Tibial artery (tissue), 4 donors: ENCODE results near the gene SMAD7.

Source experiments
- DNase-seq, 2 donors: peaks; one replicate each; pipeline ENCODE4 v3.0.0-alpha.2; 2019
- H3K27ac ChIP-seq, 2 donors: fragments of 200-600 bp; sonication (generic) in 1 of 2; 1 replicate in 1 of 2; 2 replicates in 1 of 2; pipeline ENCODE4 v1.5.1; 2018 to 2019; ENCODE audit warnings: mild to moderate bottlenecking in 1 of 2
- H3K27me3 ChIP-seq, 2 donors: fragments of 200-600 bp; sonication (generic) in 1 of 2; one replicate each; pipeline versions ENCODE4 v1.5.1 to v1.6.0; 2016 to 2019
- H3K36me3 ChIP-seq, 3 donors: fragments of 200-600 bp; sonication (generic) in 2 of 3; one replicate each; pipeline ENCODE4 v1.5.1; 2016 to 2019; ENCODE audit warnings: mild to moderate bottlenecking in 2 of 3
- H3K4me1 ChIP-seq, 4 donors: fragments of 200-600 bp; sonication (generic) in 2 of 4; 1 replicate in 3 of 4; 2 replicates in 1 of 4; pipeline ENCODE4 v1.5.1; 2016 to 2019
- H3K4me3 ChIP-seq, 2 donors: fragments of 200-600 bp; sonication (generic) in 1 of 2; 1 replicate in 1 of 2; 2 replicates in 1 of 2; pipeline ENCODE4 v1.5.1; 2018 to 2019; ENCODE audit warnings: mild to moderate bottlenecking in 2 of 2
- H3K9me3 ChIP-seq, 3 donors: fragments of 200-600 bp; sonication (generic) in 1 of 3; one replicate each; pipeline ENCODE4 v1.5.1; 2016 to 2019
- intact Hi-C: fragments of 100-400 bp; cut with DNase I; formaldehyde crosslinking; loops from one replicate; pipeline ENCODE4 v1.15.0; 2023; ENCODE audit warnings: low total_unique reads
- TF ChIP-seq, protein P1 (sequence below), 2 experiments: fragments of 200-600 bp in 1 of 2; fragments of 450-650 bp in 1 of 2; IDR thresholded peaks; one replicate each; pipeline ENCODE4 v1.5.1; 2017 to 2019; ENCODE audit warnings: antibody characterized with exemption in 2 of 2, mild to moderate bottlenecking in 1 of 2, moderate library complexity in 1 of 2

Gene SMAD7

DNA sequence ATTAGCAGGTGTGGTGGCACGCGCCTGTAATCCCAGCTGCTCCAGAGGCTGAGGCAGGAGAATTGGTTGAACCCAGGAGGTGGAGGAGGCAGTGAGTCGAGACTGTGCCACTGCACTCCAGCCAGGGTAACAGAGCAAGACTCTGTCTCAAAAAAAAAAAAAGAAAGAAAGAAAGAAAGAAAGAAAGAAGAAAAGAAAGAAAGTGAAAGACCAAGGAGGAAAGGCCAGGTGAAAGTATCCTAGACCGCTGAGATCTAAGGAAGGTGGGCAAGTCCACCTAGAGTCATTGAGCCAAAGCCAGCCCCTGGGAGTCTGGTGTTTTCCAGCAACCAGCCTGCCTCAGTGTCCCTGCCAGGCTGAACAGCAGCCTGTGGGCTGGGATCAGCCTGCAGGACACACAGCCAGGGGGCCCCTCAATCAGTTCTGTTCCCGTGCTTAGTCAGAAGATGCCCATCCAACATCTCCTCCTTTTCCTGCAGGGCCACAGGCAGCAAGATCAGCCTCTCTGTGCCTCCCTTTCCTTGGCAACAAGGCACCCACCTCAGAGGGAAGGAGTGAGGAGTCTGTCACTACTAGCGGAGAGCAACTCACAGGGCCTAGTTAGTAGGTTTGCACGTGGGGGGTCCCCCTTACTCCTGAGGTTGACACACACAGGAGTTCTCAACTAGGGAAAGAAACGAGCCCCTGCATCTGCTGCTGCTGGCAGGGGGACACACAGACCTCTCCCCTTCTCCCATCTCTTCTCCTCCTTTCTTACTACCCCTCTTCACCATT lies 64.1 kb downstream of the SMAD7 start:
- TF ChIP-seq, protein P1, sequence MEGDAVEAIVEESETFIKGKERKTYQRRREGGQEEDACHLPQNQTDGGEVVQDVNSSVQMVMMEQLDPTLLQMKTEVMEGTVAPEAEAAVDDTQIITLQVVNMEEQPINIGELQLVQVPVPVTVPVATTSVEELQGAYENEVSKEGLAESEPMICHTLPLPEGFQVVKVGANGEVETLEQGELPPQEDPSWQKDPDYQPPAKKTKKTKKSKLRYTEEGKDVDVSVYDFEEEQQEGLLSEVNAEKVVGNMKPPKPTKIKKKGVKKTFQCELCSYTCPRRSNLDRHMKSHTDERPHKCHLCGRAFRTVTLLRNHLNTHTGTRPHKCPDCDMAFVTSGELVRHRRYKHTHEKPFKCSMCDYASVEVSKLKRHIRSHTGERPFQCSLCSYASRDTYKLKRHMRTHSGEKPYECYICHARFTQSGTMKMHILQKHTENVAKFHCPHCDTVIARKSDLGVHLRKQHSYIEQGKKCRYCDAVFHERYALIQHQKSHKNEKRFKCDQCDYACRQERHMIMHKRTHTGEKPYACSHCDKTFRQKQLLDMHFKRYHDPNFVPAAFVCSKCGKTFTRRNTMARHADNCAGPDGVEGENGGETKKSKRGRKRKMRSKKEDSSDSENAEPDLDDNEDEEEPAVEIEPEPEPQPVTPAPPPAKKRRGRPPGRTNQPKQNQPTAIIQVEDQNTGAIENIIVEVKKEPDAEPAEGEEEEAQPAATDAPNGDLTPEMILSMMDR (IDR thresholded peaks at IDR 0.05) = no peak
- no peaks in the 10 kb centered on the region for H3K9me3 ChIP-seq
- intact Hi-C loops = no loop called here
- H3K27ac ChIP-seq = no peak overlapping the region
- no peak overlapping the region for H3K4me3 ChIP-seq
- no peaks in the 10 kb centered on the region for H3K27me3 ChIP-seq
- H3K4me1 ChIP-seq = peaks cover 0 to 54% (median 26%) of the 10 kb centered on the region in 4 donors
- no peak for DNase-seq
- H3K36me3 ChIP-seq = no peaks in the 10 kb centered on the region

DNA sequence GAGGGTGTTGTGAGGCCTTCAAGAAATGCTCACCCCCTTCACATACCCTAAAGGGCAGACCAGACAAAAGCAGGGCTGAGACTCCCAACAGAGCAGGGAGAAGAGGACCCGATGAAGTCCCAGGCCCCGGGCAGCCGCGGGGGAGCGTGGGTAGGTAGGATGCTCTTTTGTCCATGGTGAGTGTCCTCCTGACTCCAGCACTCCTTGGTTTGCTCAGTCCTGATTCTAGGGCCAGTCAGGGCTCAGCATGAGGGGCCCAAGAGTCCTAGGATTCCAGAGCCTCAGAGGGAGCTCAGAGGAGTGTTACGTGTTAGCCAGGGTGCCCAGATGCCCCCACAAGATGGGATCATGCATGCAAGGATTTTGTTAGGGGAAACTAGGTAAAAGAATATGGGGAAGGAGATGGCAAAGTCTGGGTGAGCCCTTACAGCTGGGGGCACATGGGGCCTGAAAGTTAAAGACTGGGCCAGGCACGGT lies 64.8 kb downstream of the SMAD7 start:
- Histone ChIP-seq H3K4me3 (no peak overlapping the region), H3K4me1 (peaks cover 0 to 54% (median 26%) of the 10 kb centered on the region in 4 donors), H3K36me3 (no peaks in the 10 kb centered on the region), H3K9me3 (no peaks in the 10 kb centered on the region), H3K27me3 (no peaks in the 10 kb centered on the region), H3K27ac (peak overlapping the region; percentile 20 to 39)
- intact Hi-C loops = no loop called here
- peak in 1 of 2 donors; percentile 56 for DNase-seq
- TF ChIP-seq, protein P1 (IDR thresholded peaks at IDR 0.05) = no peak

DNA sequence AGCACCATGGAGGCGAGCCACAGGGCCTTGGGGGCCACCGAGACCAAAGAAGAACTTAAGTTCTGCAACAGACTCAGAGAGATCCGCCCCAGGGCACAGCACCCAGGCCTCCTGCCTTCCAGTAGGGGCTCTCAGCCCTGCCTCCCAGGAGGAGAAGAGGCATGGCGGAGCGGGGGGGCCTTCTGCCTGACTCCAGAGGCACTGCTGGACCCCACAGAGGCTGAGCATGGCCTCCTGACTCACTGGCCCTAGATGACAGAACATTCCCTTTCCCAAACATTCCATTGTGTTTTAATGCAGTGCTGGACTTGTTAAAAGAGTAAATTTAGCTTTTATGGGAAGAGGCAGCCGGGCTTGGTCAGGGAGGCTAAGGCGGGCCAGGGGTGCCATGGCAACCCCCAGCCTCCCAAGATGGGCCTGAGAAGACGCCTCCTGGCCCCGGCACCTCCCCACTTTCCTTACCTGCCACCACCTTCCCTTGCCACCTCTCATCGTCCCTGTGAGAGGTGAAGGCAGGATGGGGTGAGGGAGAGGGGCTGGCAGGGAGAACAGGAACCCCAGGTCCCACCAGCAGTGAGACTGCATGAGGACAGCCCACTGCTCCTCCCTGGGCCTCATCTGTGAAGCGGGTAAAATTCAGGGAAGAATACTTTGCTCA lies 65.4 kb downstream of the SMAD7 start:
- Histone ChIP-seq H3K27me3 (no peaks in the 10 kb centered on the region), H3K9me3 (no peaks in the 10 kb centered on the region), H3K36me3 (no peaks in the 10 kb centered on the region), H3K4me1 (peaks cover 0 to 53% (median 26%) of the 10 kb centered on the region in 4 donors), H3K4me3 (no peak overlapping the region), H3K27ac (peak overlapping the region; percentile 20 to 39)
- peak; percentile 12 to 56 for DNase-seq
- TF ChIP-seq, protein P1 (IDR thresholded peaks at IDR 0.05) = no peak
- intact Hi-C loops = no loop called here

DNA sequence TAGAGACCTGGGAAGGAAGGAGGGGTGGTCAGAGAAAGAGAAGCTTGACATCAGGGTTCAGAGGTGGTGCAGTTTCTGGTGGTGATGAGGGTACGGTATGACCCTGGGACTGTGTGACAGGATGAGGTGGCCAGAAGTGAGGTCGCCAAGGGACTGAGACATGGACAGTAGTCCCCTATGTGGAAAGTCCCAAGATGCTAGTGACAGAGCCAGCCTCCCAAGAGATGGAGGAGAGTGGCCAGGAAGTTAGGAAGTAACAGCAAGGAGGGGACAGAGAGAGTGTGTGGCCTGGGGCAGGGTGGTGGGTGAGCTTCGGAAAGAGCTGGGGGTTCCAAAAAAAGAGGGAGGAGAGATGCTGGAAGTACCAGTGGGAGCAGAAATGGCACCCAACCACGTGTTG lies 66.0 kb downstream of the SMAD7 start:
- TF ChIP-seq, protein P1 (IDR thresholded peaks at IDR 0.05) = no peak
- peak; percentile 4 to 62 for DNase-seq
- Histone ChIP-seq H3K9me3 (no peaks in the 10 kb centered on the region), H3K27me3 (no peaks in the 10 kb centered on the region), H3K27ac (peak overlapping the region in 1 of 2 donors; percentile 39), H3K4me3 (no peak overlapping the region), H3K36me3 (no peaks in the 10 kb centered on the region), H3K4me1 (peaks cover 0 to 47% (median 22%) of the 10 kb centered on the region in 4 donors)
- intact Hi-C loops = no loop called here

DNA sequence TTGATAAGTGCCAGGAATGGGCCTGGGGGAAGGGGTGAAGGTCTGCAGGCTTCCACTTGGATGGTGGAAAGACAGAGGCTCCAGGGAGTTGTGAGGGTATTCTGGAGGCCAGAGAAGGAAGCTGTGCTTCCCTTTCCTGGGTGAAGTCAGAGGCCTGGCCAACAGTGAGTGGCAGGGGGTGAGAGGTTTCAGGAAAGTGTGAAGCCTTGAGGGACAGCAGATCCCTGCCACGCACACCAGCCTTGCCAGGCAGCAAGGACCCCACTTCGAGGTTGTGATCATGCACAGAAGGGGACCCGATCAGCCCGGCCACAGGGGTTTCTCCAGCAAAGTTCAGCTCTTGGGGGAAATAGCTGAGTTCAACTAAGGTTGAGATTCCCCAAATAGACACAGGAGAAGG lies 66.5 kb downstream of the SMAD7 start:
- Histone ChIP-seq H3K27ac (no peak overlapping the region), H3K36me3 (no peaks in the 10 kb centered on the region), H3K4me3 (no peak overlapping the region), H3K4me1 (peaks cover 0 to 42% (median 18%) of the 10 kb centered on the region in 4 donors), H3K27me3 (no peaks in the 10 kb centered on the region), H3K9me3 (no peaks in the 10 kb centered on the region)
- peak; percentile 19 to 62 for DNase-seq
- intact Hi-C loops = no loop called here
- TF ChIP-seq, protein P1 (IDR thresholded peaks at IDR 0.05) = no peak
